Sigmoid colon (tissue), 4 donors: ENCODE measurements around the gene COL23A1.

Experiments
- EP300 ChIP-seq, 4 donors: sonication (generic); formaldehyde crosslinking; IDR thresholded peaks; one replicate each; pipeline ENCODE4 v1.6.1; 2017; ENCODE audit warnings: antibody characterized with exemption in 4 of 4
- TF ChIP-seq, protein P1 (sequence below), 4 experiments: fragments of 450-650 bp in 3 of 4; fragments of 200-600 bp in 1 of 4; IDR thresholded peaks; one replicate each; pipeline ENCODE4 v1.5.1; 2016 to 2019; ENCODE audit warnings: antibody characterized with exemption in 4 of 4, mild to moderate bottlenecking in 3 of 4, moderate library complexity in 2 of 4

- TF ChIP-seq EP300 (IDR thresholded peaks at IDR 0.05), result no peak
- TF ChIP-seq, protein P1, sequence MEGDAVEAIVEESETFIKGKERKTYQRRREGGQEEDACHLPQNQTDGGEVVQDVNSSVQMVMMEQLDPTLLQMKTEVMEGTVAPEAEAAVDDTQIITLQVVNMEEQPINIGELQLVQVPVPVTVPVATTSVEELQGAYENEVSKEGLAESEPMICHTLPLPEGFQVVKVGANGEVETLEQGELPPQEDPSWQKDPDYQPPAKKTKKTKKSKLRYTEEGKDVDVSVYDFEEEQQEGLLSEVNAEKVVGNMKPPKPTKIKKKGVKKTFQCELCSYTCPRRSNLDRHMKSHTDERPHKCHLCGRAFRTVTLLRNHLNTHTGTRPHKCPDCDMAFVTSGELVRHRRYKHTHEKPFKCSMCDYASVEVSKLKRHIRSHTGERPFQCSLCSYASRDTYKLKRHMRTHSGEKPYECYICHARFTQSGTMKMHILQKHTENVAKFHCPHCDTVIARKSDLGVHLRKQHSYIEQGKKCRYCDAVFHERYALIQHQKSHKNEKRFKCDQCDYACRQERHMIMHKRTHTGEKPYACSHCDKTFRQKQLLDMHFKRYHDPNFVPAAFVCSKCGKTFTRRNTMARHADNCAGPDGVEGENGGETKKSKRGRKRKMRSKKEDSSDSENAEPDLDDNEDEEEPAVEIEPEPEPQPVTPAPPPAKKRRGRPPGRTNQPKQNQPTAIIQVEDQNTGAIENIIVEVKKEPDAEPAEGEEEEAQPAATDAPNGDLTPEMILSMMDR (IDR thresholded peaks at IDR 0.05), result no peak
Measured at GRCh38 chr5:178223828-178224335, 366.3 kb downstream of the COL23A1 start.
